MM.1S (cell line): ENCODE results near the gene MTCH2.
"Not testable (repeated sequence)": the region's sequence is repeated elsewhere in the genome, so short reads cannot be mapped to it uniquely, and the experiment has no call there.

Experiments
- CTCF ChIP-seq: fragments of 300-600 bp; sonication (generic); IDR thresholded peaks from 2 replicates; pipeline ENCODE4 v1.5.1; 2016; ENCODE audit warnings: antibody characterized with exemption, low read length, mixed read lengths
- EZH2phosphoT487 ChIP-seq: fragments of 300-600 bp; sonication (generic); IDR thresholded peaks from 2 replicates; pipeline ENCODE4 v1.6.1; 2018; ENCODE audit warnings: antibody characterized with exemption, low read length

- not testable (repeated sequence) for TF ChIP-seq EZH2phosphoT487, CTCF
These were observed 44.3 kb upstream of the MTCH2 start for GRCh38 chr11:47686704-47687103.
